Calu3 (cell line): ENCODE results near the gene SYNE2. TPM values are rescaled to one million over a fixed set of nuclear protein-coding genes. Genes with fewer than 3 reads are reported as not detected.

ENCODE experiments used
- BruUV-seq: library from RNA; stranded (reverse); fragments of 400-500 nt; replicated peaks from 2 replicates; lab custom pipeline; 2021; lab: Mats Ljungman, UMichigan
- CTCF ChIA-PET: fragments of 300-600 bp; sonication (Branson Sonifier 250); formaldehyde crosslinking; loops from one replicate; lab custom pipeline; 2022; ENCODE audit warnings: antibody characterized with exemption; lab: Charles Lee
- DNase-seq: peaks from one replicate; pipeline ENCODE4 v3.0.0; 2022
- H3K27ac Mint-ChIP-seq: one replicate; pipeline ENCODE4 v1.8.0; 2022; ENCODE audit warnings: mixed read lengths; ENCODE audit not compliant: unreplicated experiment
- H3K27me3 Mint-ChIP-seq: one replicate; pipeline ENCODE4 v1.8.0; 2022; ENCODE audit warnings: mixed read lengths; ENCODE audit not compliant: unreplicated experiment
- H3K36me3 Mint-ChIP-seq: one replicate; pipeline ENCODE4 v1.8.0; 2022; ENCODE audit warnings: mild to moderate bottlenecking, moderate library complexity, mixed read lengths; ENCODE audit not compliant: insufficient read depth, unreplicated experiment
- H3K4me1 Mint-ChIP-seq: one replicate; pipeline ENCODE4 v1.8.0; 2022; ENCODE audit warnings: mild to moderate bottlenecking, low read depth, mixed read lengths; ENCODE audit not compliant: unreplicated experiment
- H3K4me3 Mint-ChIP-seq: one replicate; pipeline ENCODE4 v1.8.0; 2022; ENCODE audit warnings: mild to moderate bottlenecking, low read depth, moderate library complexity, mixed read lengths; ENCODE audit not compliant: unreplicated experiment
- H3K9me3 Mint-ChIP-seq: one replicate; pipeline ENCODE4 v1.8.0; 2022; ENCODE audit warnings: low read depth, mixed read lengths; ENCODE audit not compliant: unreplicated experiment
- intact Hi-C: fragments of 100-400 bp; cut with micrococcal nuclease; formaldehyde crosslinking; loops from one replicate; pipeline ENCODE4 v1.10.0; 2022; ENCODE audit not compliant: unreplicated experiment
- total RNA-seq: library from RNA; stranded (reverse); gene quantifications from 2 replicates; pipeline ENCODE4 v1.2.3, GENCODE V29; 2022
- TF ChIP-seq, protein P1 (sequence below): fragments of 200-600 bp; IDR thresholded peaks from one replicate; pipeline ENCODE4 v1.8.0; 2022; ENCODE audit warnings: antibody characterized with exemption; ENCODE audit not compliant: unreplicated experiment

The SYNE2 gene
- total RNA-seq, 1 experiment from 2014 or later, result 171 TPM

DNA sequence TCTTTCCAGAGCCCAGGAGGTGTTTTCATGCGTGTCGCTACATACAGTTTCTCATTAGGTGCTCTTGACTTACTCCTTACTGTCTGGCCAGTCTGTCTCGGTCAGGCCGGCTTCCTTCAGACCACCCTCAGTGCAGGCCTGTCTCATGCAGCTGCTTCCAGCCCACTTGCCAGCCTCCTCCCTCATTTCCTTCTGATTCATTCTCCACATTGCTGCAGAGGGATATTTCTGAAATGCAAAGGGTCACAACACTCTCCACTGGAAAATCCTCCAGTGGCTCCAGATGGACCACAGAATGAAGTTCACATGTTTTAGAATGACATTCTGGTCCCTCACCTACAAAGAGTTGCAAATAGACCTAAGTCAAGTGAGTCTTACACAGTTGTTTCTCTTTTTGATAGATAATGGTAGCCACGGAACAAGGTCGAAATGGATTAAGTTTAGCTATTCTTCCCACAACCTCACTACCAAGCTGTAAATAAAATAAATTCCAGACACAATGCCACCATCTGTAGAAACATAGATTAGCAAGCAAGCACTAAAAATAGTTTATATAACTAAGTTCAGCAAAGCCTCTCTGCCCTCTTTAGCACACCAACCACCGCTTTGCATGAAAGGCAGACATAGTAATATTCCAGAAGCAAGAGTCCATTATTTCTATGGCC lies 294.5 kb downstream of the SYNE2 start:
- no peaks in the 10 kb centered on the region for H3K9me3 Mint-ChIP-seq
- H3K27ac Mint-ChIP-seq, result no peak overlapping the region
- intact Hi-C loops, result no loop called here
- TF ChIP-seq, protein P1, sequence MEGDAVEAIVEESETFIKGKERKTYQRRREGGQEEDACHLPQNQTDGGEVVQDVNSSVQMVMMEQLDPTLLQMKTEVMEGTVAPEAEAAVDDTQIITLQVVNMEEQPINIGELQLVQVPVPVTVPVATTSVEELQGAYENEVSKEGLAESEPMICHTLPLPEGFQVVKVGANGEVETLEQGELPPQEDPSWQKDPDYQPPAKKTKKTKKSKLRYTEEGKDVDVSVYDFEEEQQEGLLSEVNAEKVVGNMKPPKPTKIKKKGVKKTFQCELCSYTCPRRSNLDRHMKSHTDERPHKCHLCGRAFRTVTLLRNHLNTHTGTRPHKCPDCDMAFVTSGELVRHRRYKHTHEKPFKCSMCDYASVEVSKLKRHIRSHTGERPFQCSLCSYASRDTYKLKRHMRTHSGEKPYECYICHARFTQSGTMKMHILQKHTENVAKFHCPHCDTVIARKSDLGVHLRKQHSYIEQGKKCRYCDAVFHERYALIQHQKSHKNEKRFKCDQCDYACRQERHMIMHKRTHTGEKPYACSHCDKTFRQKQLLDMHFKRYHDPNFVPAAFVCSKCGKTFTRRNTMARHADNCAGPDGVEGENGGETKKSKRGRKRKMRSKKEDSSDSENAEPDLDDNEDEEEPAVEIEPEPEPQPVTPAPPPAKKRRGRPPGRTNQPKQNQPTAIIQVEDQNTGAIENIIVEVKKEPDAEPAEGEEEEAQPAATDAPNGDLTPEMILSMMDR, result no peak
- H3K36me3 Mint-ChIP-seq, result peaks cover 22% of the 10 kb centered on the region
- no peak overlapping the region for H3K4me3 Mint-ChIP-seq
- BruUV-seq, result no TSS peak
- DNase-seq, result no peak
- CTCF ChIA-PET, result no interaction called here
- H3K4me1 Mint-ChIP-seq, result no peaks in the 10 kb centered on the region
- no peaks in the 10 kb centered on the region for H3K27me3 Mint-ChIP-seq

- no peaks in the 10 kb centered on the region for H3K9me3 Mint-ChIP-seq
- CTCF ChIA-PET, result no interaction called here
- no peaks in the 10 kb centered on the region for H3K4me1 Mint-ChIP-seq
- no peak overlapping the region for H3K4me3 Mint-ChIP-seq
- intact Hi-C loops, result no loop called here
- no TSS peak for BruUV-seq
- peaks cover 12% of the 10 kb centered on the region for H3K36me3 Mint-ChIP-seq
- no peak overlapping the region for H3K27ac Mint-ChIP-seq
- TF ChIP-seq, protein P1, result no peak
- DNase-seq, result no peak
- H3K27me3 Mint-ChIP-seq, result no peaks in the 10 kb centered on the region
These were observed 297.1 kb downstream of the SYNE2 start for GRCh38 chr14:64149921-64150320.

DNA sequence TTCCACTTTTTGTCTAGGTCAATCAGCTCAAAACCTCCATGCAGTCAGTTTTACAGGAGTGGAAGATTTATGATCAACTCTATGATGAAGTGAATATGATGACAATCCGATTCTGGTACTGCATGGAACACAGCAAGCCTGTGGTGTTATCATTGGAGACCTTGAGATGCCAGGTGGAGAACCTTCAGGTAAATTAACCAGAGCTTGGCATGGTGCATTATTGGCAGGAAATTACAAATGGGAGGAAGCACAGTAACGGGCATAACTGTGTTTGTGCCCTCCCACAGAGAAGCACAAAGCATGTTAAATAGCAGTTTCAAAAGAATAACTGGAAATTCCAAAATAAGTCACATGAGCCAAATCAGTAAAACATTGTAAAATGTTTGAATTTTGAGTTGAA lies 305.8 kb downstream of the SYNE2 start:
- Mint-ChIP-seq H3K9me3 (no peaks in the 10 kb centered on the region), H3K4me3 (no peak overlapping the region), H3K4me1 (no peaks in the 10 kb centered on the region), H3K27ac (no peak overlapping the region), H3K36me3 (peaks cover 32% of the 10 kb centered on the region), H3K27me3 (no peaks in the 10 kb centered on the region)
- intact Hi-C loops, result no loop called here
- CTCF ChIA-PET, result no interaction called here
- no TSS peak for BruUV-seq
- TF ChIP-seq, protein P1, result no peak
- no peak for DNase-seq

- peaks cover 32% of the 10 kb centered on the region for H3K36me3 Mint-ChIP-seq
- H3K27ac Mint-ChIP-seq, result no peak overlapping the region
- H3K9me3 Mint-ChIP-seq, result no peaks in the 10 kb centered on the region
- DNase-seq, result no peak
- no TSS peak for BruUV-seq
- TF ChIP-seq, protein P1, result no peak
- H3K27me3 Mint-ChIP-seq, result no peaks in the 10 kb centered on the region
- intact Hi-C loops, result no loop called here
- no peak overlapping the region for H3K4me3 Mint-ChIP-seq
- CTCF ChIA-PET, result no interaction called here
- H3K4me1 Mint-ChIP-seq, result no peaks in the 10 kb centered on the region
These were observed 306.8 kb downstream of the SYNE2 start for GRCh38 chr14:64159588-64159987.
